Tibial artery (tissue), 4 donors: ENCODE results near the gene NCK1.
"Not testable (repeated sequence)": the region's sequence is repeated elsewhere in the genome, so short reads cannot be mapped to it uniquely, and the experiment has no call there.

Source experiments
- DNase-seq, 2 donors: peaks; one replicate each; pipeline ENCODE4 v3.0.0-alpha.2; 2019
- H3K27ac ChIP-seq, 2 donors: fragments of 200-600 bp; sonication (generic) in 1 of 2; 1 replicate in 1 of 2; 2 replicates in 1 of 2; pipeline ENCODE4 v1.5.1; 2018 to 2019; ENCODE audit warnings: mild to moderate bottlenecking in 1 of 2
- H3K27me3 ChIP-seq, 2 donors: fragments of 200-600 bp; sonication (generic) in 1 of 2; one replicate each; pipeline versions ENCODE4 v1.5.1 to v1.6.0; 2016 to 2019
- H3K36me3 ChIP-seq, 3 donors: fragments of 200-600 bp; sonication (generic) in 2 of 3; one replicate each; pipeline ENCODE4 v1.5.1; 2016 to 2019; ENCODE audit warnings: mild to moderate bottlenecking in 2 of 3
- H3K4me1 ChIP-seq, 4 donors: fragments of 200-600 bp; sonication (generic) in 2 of 4; 1 replicate in 3 of 4; 2 replicates in 1 of 4; pipeline ENCODE4 v1.5.1; 2016 to 2019
- H3K4me3 ChIP-seq, 2 donors: fragments of 200-600 bp; sonication (generic) in 1 of 2; 1 replicate in 1 of 2; 2 replicates in 1 of 2; pipeline ENCODE4 v1.5.1; 2018 to 2019; ENCODE audit warnings: mild to moderate bottlenecking in 2 of 2
- H3K9me3 ChIP-seq, 3 donors: fragments of 200-600 bp; sonication (generic) in 1 of 3; one replicate each; pipeline ENCODE4 v1.5.1; 2016 to 2019
- intact Hi-C: fragments of 100-400 bp; cut with DNase I; formaldehyde crosslinking; loops from one replicate; pipeline ENCODE4 v1.15.0; 2023; ENCODE audit warnings: low total_unique reads
- TF ChIP-seq, protein P1 (sequence below), 2 experiments: fragments of 200-600 bp in 1 of 2; fragments of 450-650 bp in 1 of 2; IDR thresholded peaks; one replicate each; pipeline ENCODE4 v1.5.1; 2017 to 2019; ENCODE audit warnings: antibody characterized with exemption in 2 of 2, mild to moderate bottlenecking in 1 of 2, moderate library complexity in 1 of 2

NCK1 gene

DNA sequence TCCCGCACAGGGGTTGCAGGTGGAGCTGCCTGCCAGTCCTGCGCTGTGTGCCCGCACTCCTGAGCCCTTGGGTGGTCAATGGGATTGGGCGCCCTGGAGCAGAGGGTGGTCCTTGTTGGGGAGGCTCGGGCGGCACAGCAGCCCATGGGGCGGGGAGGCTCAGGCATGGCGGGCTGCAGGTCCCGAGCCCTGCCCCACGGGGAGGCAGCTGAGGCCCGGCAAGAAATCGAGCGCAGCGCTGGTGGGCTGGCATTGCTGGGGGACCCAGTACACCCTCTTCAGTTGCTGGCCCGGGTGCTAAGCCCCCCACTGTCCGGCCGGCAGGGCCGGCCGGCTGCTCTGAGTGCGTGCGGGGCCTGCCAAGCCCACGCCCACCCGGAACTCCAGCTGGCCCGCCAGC lies 27.9 kb downstream of the NCK1 start:
- Histone ChIP-seq H3K27me3 (no peaks in the 10 kb centered on the region), H3K9me3 (no peaks in the 10 kb centered on the region), H3K4me3 (no peak overlapping the region), H3K36me3 (peaks cover 0 to 4% (median 0%) of the 10 kb centered on the region in 3 donors), H3K4me1 (peaks cover 0 to 18% (median 11%) of the 10 kb centered on the region in 4 donors), H3K27ac (no peak overlapping the region)
- TF ChIP-seq, protein P1, sequence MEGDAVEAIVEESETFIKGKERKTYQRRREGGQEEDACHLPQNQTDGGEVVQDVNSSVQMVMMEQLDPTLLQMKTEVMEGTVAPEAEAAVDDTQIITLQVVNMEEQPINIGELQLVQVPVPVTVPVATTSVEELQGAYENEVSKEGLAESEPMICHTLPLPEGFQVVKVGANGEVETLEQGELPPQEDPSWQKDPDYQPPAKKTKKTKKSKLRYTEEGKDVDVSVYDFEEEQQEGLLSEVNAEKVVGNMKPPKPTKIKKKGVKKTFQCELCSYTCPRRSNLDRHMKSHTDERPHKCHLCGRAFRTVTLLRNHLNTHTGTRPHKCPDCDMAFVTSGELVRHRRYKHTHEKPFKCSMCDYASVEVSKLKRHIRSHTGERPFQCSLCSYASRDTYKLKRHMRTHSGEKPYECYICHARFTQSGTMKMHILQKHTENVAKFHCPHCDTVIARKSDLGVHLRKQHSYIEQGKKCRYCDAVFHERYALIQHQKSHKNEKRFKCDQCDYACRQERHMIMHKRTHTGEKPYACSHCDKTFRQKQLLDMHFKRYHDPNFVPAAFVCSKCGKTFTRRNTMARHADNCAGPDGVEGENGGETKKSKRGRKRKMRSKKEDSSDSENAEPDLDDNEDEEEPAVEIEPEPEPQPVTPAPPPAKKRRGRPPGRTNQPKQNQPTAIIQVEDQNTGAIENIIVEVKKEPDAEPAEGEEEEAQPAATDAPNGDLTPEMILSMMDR (IDR thresholded peaks at IDR 0.05), result no peak
- intact Hi-C loops, result no loop called here
- DNase-seq, result no peak

DNA sequence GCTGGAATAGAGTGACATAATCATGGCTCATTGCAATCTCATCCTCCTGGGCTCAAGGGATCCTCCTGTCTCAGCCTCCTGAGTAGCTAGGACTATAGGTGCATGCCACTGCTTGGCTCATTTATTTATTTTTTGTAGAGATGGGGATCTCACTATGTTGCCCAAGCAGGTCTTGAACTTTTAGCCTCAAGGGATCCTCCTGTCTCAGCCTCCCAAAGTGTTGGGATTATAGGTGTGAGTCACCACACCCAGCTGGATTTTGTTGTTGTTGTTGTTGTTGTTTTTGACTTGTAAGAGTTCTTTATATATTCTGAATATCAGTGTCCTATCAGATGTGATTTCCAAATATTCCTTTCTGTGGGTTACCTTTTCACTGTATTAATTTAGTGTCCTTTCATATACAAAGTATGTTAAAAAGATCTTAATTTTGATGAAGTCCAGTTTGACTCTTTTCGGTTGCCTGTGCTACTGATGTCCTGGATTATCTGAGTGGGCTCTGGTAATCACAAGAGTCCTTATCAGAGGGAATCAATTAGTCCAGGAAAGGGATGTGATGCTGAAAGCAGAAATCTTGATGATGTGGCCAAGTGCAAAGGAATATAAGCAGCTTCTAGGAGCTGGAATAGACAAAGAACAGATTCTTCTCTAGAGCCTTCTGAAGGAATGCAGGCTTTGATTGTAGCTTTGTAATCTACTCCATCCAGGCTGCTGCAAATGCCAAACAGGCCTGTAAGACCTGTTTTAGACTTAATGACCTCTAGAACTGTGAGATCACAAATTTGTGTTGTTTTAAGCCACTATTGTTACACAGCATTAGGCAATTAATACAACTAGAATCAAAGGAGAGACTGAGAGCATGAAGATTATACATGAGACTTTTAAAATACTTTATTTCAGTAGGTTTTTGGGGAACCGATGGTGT lies 30.2 kb downstream of the NCK1 start:
- Histone ChIP-seq H3K4me1 (peaks cover 0 to 12% (median 5%) of the 10 kb centered on the region in 4 donors), H3K36me3 (peaks cover 0 to 4% (median 0%) of the 10 kb centered on the region in 3 donors), H3K9me3 (no peaks in the 10 kb centered on the region), H3K4me3 (no peak overlapping the region), H3K27me3 (no peaks in the 10 kb centered on the region), H3K27ac (no peak overlapping the region)
- TF ChIP-seq, protein P1 (IDR thresholded peaks at IDR 0.05), result no peak
- no peak for DNase-seq
- intact Hi-C loops, result no loop called here

DNA sequence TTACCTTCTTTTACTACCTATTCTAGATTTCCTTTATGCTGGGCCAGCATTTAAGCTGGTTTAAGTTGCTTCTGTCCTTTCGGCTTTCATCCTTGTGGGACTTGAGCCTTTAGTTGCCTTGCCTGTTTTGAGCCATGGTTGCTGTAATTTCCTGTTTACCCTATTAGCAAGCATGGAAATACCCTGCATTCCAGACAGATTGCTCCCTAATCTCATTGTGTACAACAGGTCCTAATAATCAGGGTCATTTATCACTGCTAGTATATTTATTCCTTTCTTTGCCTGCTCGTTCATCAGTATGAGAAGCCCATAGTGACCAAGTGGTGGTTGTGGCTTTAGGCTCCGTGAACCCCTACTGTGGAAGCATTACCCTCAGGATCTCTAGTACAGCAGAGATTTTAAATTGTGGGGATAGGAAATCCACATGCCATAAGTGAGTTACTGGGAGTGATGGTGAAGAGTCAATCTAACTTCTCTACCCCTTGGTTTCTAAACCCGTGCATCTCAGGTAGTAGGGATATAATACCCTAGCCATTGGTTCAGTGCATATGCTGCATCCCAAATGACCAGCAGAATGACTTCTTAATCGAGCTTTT lies 31.9 kb downstream of the NCK1 start:
- Histone ChIP-seq H3K27me3 (no peaks in the 10 kb centered on the region), H3K4me1 (peaks cover 0 to 12% (median 6%) of the 10 kb centered on the region in 4 donors), H3K9me3 (no peaks in the 10 kb centered on the region), H3K36me3 (peaks cover 0 to 4% (median 0%) of the 10 kb centered on the region in 3 donors), H3K27ac (no peak overlapping the region), H3K4me3 (no peak overlapping the region)
- DNase-seq, result no peak
- TF ChIP-seq, protein P1 (IDR thresholded peaks at IDR 0.05), result no peak
- intact Hi-C loops, result no loop called here

DNA sequence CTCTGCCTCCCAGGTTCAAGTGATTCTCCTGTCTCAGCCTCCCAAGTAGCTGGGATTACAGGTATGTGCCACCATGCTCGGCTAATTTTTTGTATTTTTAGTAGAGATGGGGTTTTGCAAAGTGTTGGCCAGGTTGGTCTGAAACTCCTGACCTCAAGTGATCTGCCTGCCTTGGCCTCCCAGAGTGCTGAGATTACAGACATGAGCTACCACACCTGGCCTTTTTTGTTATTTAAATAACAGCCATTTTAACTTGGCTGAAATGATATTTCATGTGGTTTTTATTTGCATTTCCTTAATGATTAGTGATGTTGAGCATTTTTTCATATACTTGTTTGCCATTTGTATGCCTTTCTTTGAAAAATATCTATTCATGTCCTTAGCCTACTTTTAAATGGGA lies 35.2 kb downstream of the NCK1 start:
- H3K27ac ChIP-seq, DNase-seq, H3K27me3 ChIP-seq, H3K9me3 ChIP-seq, H3K4me3 ChIP-seq, H3K36me3 ChIP-seq, intact Hi-C loops: not testable (repeated sequence)
- H3K4me1 ChIP-seq, result peaks cover 0 to 17% (median 6%) of the 10 kb centered on the region in 4 donors

DNA sequence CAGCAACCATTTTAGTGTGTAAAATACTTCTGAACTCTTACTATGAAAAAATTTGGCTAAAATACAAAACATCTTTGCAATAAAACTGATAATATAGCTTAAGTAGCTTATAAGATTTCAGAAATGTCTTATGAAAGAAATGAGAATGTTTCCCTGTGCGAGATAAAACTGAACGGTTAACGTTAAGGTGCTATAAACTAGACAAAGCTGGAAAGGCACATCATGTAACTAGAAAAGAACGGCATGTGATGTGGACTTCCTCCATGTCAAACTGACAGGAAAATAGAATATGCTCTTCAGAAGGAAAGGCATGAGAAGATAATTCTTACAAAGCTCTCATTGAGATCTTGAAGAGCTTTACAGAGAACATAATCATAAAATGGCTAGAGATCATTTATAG lies 36.5 kb downstream of the NCK1 start:
- intact Hi-C loops, result no loop called here
- TF ChIP-seq, protein P1 (IDR thresholded peaks at IDR 0.05), result no peak
- Histone ChIP-seq H3K4me1 (peaks cover 0 to 17% (median 4%) of the 10 kb centered on the region in 4 donors), H3K4me3 (no peak overlapping the region), H3K27me3 (no peaks in the 10 kb centered on the region), H3K27ac (no peak overlapping the region), H3K9me3 (no peaks in the 10 kb centered on the region), H3K36me3 (peaks cover 0 to 6% (median 0%) of the 10 kb centered on the region in 3 donors)
- DNase-seq, result no peak

DNA sequence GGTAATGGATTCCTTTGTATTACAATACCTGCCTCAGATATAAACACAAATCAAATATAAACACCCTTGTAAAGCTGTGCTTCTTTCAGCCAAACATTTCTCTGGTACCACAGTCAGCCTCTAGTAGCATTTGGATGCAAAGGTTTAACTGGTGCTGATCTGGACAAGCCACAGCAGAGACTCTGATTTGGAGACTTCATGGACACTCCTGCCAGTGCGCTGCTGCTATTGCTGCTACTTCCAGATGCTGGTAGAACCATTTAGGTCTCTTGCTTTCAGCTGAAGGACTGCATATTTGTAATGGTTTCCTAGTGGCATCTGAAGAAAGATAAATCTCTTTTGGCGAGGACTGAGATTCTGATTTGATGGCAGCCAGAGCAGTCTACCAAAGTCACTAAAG lies 36.9 kb downstream of the NCK1 start:
- peaks cover 0 to 6% (median 0%) of the 10 kb centered on the region in 3 donors for H3K36me3 ChIP-seq
- TF ChIP-seq, protein P1 (IDR thresholded peaks at IDR 0.05), result no peak
- H3K4me1 ChIP-seq, result peaks cover 0 to 13% (median 2%) of the 10 kb centered on the region in 4 donors
- no peak overlapping the region for H3K4me3 ChIP-seq
- H3K27me3 ChIP-seq, result no peaks in the 10 kb centered on the region
- DNase-seq, result no peak
- H3K9me3 ChIP-seq, result peaks cover 0 to 2% (median 1%) of the 10 kb centered on the region in 3 donors
- intact Hi-C loops, result no loop called here
- H3K27ac ChIP-seq, result no peak overlapping the region
